ENCODE results near the gene MICAL1. TPM values are rescaled to one million over a fixed set of nuclear protein-coding genes. Genes with fewer than 3 reads are reported as not detected.

The MICAL1 gene
- total RNA-seq, 1 donor from 2014 or later = 55.6 TPM

DNA sequence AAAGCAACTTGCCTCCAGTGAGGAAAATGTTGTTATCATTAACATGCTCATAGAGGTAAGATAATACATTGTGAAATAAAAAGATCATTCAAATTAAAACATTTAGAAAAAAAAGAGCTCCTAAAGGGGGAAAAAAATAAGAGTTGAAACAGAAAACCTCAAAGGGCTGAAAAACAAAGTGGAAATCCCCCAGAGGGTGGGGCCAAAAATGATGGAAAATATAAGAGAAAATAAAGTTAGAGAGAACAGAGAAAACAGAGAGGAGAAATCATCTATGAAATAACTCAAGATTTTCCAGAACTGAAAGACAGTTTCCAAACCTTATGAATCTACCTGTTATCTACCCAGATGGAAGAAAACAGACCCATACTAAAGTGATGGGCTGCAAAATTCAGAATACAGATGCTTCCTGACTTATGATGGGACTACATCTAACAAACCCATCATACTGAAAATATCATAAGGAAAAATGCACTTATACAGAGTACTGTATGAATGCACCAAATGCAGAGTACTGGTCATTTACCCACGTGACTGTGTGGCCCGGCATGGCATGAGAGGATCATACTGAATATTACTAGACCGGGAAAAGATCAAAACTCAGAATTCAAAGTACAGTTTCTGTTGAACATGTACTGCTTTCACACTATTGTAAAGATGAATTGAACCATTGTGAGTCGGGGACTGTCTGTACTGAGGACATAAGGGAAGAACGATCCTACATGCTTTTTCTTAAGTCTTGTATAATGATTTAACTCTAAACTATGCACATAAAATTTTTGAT is 23.5 kb upstream of the MICAL1 start:
- no peak overlapping the region for H3K27ac ChIP-seq
- H3K4me1 ChIP-seq = peaks cover 8 to 37% of the 10 kb centered on the region in 2 donors
- no peaks in the 10 kb centered on the region for H3K27me3 ChIP-seq
- H3K9me3 ChIP-seq = no peaks in the 10 kb centered on the region
- intact Hi-C loops (cut with DNase I) = no loop called here
- H3K4me3 ChIP-seq = peak overlapping the region in 1 of 2 donors; percentile 1
- TF ChIP-seq, protein P1, sequence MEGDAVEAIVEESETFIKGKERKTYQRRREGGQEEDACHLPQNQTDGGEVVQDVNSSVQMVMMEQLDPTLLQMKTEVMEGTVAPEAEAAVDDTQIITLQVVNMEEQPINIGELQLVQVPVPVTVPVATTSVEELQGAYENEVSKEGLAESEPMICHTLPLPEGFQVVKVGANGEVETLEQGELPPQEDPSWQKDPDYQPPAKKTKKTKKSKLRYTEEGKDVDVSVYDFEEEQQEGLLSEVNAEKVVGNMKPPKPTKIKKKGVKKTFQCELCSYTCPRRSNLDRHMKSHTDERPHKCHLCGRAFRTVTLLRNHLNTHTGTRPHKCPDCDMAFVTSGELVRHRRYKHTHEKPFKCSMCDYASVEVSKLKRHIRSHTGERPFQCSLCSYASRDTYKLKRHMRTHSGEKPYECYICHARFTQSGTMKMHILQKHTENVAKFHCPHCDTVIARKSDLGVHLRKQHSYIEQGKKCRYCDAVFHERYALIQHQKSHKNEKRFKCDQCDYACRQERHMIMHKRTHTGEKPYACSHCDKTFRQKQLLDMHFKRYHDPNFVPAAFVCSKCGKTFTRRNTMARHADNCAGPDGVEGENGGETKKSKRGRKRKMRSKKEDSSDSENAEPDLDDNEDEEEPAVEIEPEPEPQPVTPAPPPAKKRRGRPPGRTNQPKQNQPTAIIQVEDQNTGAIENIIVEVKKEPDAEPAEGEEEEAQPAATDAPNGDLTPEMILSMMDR (IDR thresholded peaks at IDR 0.05) = no peak
- peaks cover 20 to 40% of the 10 kb centered on the region in 2 donors for H3K36me3 ChIP-seq
- no peak for DNase-seq (ENCODE audit: low spot score in 2 of 2)

DNA sequence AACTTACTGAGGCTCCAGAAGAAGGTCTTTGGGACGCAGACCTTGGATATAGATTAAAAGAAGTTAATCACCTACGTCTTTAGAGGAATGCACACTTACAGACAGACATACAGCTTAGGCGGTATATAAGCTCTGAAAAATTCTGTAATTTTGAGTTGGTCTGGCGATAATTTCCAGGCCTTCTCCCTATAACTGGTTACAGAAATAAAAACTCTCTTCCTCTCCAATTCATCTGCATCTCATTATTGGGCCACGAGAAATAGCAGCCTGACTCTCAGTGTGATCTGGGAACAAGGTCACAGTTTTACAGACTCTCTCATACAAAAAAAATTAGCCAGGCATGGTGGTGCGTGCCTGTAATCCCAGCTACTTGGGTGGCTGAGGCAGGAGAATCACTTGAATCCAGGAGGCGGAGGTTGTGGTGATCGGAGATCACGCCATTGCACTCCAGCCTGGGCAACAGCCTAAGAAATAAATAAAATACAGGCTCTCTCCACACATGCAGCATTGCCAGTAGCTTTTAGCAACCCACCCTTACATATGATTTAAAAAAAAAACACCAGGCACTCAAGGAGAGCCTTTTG is 22.7 kb upstream of the MICAL1 start:
- H3K4me1 ChIP-seq = peaks cover 8 to 37% of the 10 kb centered on the region in 2 donors
- H3K4me3 ChIP-seq = no peak overlapping the region
- TF ChIP-seq, protein P1 (IDR thresholded peaks at IDR 0.05) = no peak
- H3K27me3 ChIP-seq = no peaks in the 10 kb centered on the region
- H3K27ac ChIP-seq = no peak overlapping the region
- peaks cover 27 to 46% of the 10 kb centered on the region in 2 donors for H3K36me3 ChIP-seq
- DNase-seq (ENCODE audit: low spot score in 2 of 2) = no peak
- no peaks in the 10 kb centered on the region for H3K9me3 ChIP-seq
- intact Hi-C loops (cut with DNase I) = no loop called here

DNA sequence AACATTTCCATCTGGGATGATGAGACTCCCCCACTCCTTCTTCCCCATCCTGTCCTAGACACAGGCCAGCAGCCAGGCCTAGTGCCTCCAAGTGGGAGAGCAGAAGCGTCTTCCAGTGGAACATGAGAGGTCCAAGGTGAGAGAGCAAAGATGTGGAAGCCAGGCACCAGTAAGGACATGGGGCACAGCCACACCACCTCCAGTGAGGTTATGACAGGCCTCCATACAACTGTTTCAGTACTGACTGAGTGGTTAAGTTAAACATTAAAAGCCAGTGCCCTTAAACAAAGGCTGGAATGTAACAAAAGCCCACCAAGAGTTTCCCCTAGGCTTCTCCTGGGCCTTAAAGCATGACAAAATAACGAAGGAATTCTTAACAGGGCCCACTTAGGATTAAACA is 22.2 kb upstream of the MICAL1 start:
- intact Hi-C loops (cut with DNase I) = no loop called here
- Histone ChIP-seq H3K36me3 (peaks cover 33 to 51% of the 10 kb centered on the region in 2 donors), H3K27me3 (no peaks in the 10 kb centered on the region), H3K9me3 (no peaks in the 10 kb centered on the region), H3K27ac (no peak overlapping the region), H3K4me3 (no peak overlapping the region), H3K4me1 (peaks cover 8 to 37% of the 10 kb centered on the region in 2 donors)
- TF ChIP-seq, protein P1 (IDR thresholded peaks at IDR 0.05) = no peak
- no peak for DNase-seq (ENCODE audit: low spot score in 2 of 2)

DNA sequence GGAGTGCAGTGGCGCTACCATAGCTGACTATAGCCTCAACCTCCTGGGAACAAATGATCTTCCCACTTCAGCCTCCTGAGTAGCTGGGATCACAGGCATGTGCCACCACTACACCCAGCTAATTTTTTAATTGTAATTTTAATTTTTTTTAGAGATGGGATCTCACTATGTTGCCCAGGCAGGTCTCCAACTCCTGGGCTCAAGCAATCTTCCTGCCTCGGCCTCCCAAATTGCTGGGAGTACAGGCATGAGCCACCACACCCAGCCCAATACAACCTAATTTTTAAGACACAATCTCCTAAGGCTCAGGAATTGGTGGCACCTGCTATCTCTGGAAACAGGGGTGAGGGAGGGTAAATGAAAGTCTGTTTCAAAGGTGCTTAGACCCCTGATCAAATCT is 21.6 kb upstream of the MICAL1 start:
- H3K36me3 ChIP-seq = peaks cover 38 to 57% of the 10 kb centered on the region in 2 donors
- H3K27me3 ChIP-seq = no peaks in the 10 kb centered on the region
- no peak overlapping the region for H3K4me3 ChIP-seq
- no peak overlapping the region for H3K27ac ChIP-seq
- H3K9me3 ChIP-seq = no peaks in the 10 kb centered on the region
- TF ChIP-seq, protein P1 (IDR thresholded peaks at IDR 0.05) = no peak
- H3K4me1 ChIP-seq = peaks cover 8 to 36% of the 10 kb centered on the region in 2 donors
- DNase-seq (ENCODE audit: low spot score in 2 of 2) = no peak
- intact Hi-C loops (cut with DNase I) = no loop called here

DNA sequence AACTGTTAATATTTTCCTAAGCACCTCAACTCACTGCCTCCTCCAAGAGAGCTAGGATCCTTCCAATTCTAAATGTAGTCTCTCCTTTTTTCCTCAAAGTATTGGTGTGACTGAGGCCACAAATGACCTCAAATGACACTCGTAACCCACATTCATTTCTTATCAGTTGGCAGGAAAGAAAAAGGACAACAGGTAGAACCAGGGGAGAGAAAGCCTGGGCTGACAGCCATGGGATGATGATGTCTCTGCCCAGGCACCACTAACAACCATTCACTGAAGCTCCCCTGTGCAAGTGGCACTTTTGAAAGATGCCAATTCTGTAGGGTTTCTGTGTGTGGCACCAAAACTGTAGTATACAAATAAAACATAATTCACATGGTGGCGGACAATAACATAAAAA is 20.1 kb upstream of the MICAL1 start:
- Histone ChIP-seq H3K36me3 (peaks cover 47 to 62% of the 10 kb centered on the region in 2 donors), H3K4me1 (peaks cover 0 to 21% of the 10 kb centered on the region in 2 donors), H3K27ac (no peak overlapping the region), H3K27me3 (no peaks in the 10 kb centered on the region), H3K4me3 (no peak overlapping the region), H3K9me3 (no peaks in the 10 kb centered on the region)
- DNase-seq (ENCODE audit: low spot score in 2 of 2) = no peak
- intact Hi-C loops (cut with DNase I) = no loop called here
- TF ChIP-seq, protein P1 (IDR thresholded peaks at IDR 0.05) = no peak
